ENCODE data around the gene CLDN2. TPM values are rescaled to one million over a fixed set of nuclear protein-coding genes. Genes with fewer than 3 reads are reported as not detected.
"Not testable (repeated sequence)": the region's sequence is repeated elsewhere in the genome, so short reads cannot be mapped to it uniquely, and the experiment has no call there.

The CLDN2 gene
- total RNA-seq, 1 experiment from 2014 or later: not detected

DNA sequence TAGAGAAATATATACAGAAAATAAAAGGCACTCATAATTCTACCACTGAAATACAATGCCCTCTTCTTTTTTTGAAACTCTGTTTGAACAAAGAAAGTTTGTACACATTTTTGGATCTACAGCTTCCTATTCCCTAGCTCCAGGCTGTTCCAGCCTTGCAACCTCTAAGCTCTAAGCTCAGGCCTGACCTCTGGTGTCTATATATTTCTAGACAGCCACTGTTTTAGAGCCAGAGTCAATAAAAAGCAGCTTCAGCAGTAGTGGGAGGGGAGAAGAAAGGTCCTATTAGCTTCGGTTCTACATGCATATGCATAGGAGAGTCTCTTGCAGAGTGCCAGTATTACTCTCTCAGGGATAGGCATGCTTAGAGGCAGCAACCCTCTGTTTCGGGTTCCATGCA is 39.7 kb downstream of the CLDN2 start:
- DNase-seq (ENCODE audit: low read depth): no peak

DNA sequence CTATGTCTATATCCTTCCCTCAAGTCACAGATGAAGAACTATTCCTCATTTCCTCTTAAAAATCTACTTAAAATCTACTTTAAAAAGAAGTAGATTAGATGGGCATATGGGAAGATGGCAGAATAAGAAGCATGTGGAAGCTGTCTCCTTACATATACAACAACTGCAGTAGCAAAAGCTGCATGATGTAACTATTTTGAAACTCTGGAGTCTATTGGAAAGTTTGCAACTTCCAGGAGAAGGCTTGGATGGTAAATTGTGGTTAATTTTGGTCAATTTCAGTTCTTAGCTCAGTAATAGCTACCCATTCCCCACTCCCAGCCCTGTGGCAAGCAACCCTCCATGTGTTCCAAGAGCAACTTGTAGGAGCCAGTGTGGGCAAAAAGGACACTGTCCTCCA is 42.9 kb downstream of the CLDN2 start:
- no peak for DNase-seq (ENCODE audit: low read depth)

DNA sequence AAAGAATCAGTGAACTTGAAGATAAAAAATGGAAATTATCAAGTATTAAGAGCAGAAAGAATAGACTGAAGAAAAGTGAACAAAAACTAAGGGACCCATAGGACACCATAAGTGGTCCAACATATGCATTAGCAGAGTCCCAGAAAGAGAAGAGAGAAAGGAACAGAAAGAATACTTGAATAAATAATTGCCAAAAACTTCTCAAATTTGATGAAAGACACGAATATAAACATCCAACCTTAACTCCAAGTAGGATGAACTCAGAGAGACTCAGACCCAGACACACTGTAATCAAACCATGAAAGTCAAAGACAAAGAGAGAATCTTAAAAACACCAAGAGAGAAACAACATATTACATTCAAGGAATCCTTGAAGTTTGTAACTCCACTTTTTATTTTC is 44.1 kb downstream of the CLDN2 start:
- no peak for DNase-seq (ENCODE audit: low read depth)

- not testable (repeated sequence) for DNase-seq (ENCODE audit: low read depth)
Observed at GRCh38 chrX:106966547-106966946, 46.3 kb downstream of the CLDN2 start.

- no peak for DNase-seq (ENCODE audit: low read depth)
Observed at GRCh38 chrX:106972896-106973295, 52.7 kb downstream of the CLDN2 start.

DNA sequence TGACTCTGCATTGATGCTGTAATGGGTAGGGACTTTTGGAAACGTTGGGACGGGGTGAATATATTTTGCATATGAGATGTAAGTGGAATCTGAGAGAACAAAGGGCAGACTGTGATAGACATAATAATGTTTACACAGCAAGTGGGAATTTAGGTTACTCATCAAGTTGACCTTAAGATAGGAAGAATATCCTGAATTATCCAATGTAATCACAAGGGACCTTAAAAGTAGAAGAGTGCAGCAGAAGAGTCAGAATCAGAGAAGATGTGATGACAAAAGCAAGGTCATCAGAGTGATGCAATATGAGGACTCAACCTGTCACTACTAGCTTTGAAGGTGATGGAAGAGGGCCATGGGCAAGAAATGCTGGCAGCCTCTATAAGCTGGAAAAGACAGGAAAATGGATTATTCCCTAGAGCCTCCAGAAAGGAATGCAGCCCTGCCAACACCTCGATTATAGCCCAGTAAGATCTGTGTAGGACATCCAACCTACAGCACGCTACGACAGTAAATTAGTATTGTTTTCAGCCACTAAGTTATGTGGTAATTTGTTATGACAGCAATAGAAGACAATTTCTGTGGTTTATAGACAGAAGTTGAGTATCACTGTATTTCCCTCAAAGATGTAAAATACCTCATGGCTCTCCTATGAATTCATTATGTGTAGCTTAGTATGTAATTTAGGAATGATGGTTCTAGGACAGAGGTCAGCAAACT is 53.4 kb downstream of the CLDN2 start:
- no peak for DNase-seq (ENCODE audit: low read depth)

- DNase-seq (ENCODE audit: low read depth): no peak
Observed at GRCh38 chrX:106976416-106976815, 56.2 kb downstream of the CLDN2 start.

Other genes starting within 250 kb of the CLDN2 start
- gene RNF128, start 193.7 kb upstream of the CLDN2 start, total RNA-seq (2014; rRNA removed; shearing (Covaris generic)): 1.8 TPM in 2 replicates
- gene TBC1D8B, start 117.7 kb upstream of the CLDN2 start, total RNA-seq (2014; rRNA removed; shearing (Covaris generic)): 1.7 and 4.8 TPM in 2 replicates
- gene RIPPLY1, start 17.1 kb upstream of the CLDN2 start, total RNA-seq (2014; rRNA removed; shearing (Covaris generic)): not detected in 2 replicates
- 9.9 and 15.5 TPM in 2 replicates for gene MORC4, start 79.8 kb downstream of the CLDN2 start, total RNA-seq (2014; rRNA removed; shearing (Covaris generic))
- gene RBM41, start 198.4 kb downstream of the CLDN2 start, total RNA-seq (2014; rRNA removed; shearing (Covaris generic)): 11.2 and 14.5 TPM in 2 replicates

All from Daoy (cell line).